K562 (cell line): ENCODE data around the gene AP1G2. TPM values are rescaled to one million over a fixed set of nuclear protein-coding genes. Genes with fewer than 3 reads are reported as not detected.

Source experiments
- ATAC-seq: fragments of 200-7000 bp; cut with Tn5 transposase; 3 replicates; pipeline ENCODE4 v1.9.1; 2020; ENCODE audit warnings: moderate library complexity
- BruUV-seq: library from RNA; stranded (reverse); fragments of 400-500 nt; replicated peaks from 2 replicates; lab custom pipeline; 2021; lab: Mats Ljungman, UMichigan
- CTCF ChIA-PET: fragments of 300-600 bp; formaldehyde crosslinking; extraction: SDS; loops from one replicate; lab custom pipeline; 2021; ENCODE audit warnings: low intra/inter-chr PET ratio; lab: Yijun Ruan, JAX
- POLR2A ChIA-PET: fragments of 300-600, 350-650 bp; sonication (Branson Sonifier 250); formaldehyde crosslinking; extraction: SDS; loops from one replicate; lab custom pipeline; 2021; ENCODE audit warnings: antibody characterized with exemption, inconsistent platforms; lab: Yijun Ruan, JAX
- DNase-seq, 4 experiments: peaks; one replicate each; pipeline versions ENCODE4 v3.0.0 to v3.0.0-alpha.2; 2011 to 2018; ENCODE audit warnings: low spot score in 3 of 4, mixed read lengths in 3 of 4; ENCODE audit errors: extremely low read depth in 1 of 4
- FAIRE-seq: peaks from 2 replicates; lab custom pipeline; 2011; peaks lifted over from hg19 to GRCh38; lab: Jason Lieb, UNC
- H2AFZ ChIP-seq: 2 replicates; pipeline ENCODE4 v1.6.0; 2011; ENCODE audit warnings: low read depth, low read length, control low read depth, inconsistent platforms
- H3K27ac ChIP-seq: fragments of 200-600 bp; 3 replicates; pipeline ENCODE4 v1.8.0; 2011; ENCODE audit warnings: low read depth, mild to moderate bottlenecking, control low read depth, inconsistent platforms, low read length, moderate library complexity, mixed read lengths; ENCODE audit errors: extremely low read depth
- H3K27me3 ChIP-seq, 2 experiments: fragments of 300-600 bp in 1 of 2; 2 replicates in 1 of 2; 3 replicates in 1 of 2; pipeline versions ENCODE4 v1.6.0 to v1.8.0; 2011; ENCODE audit warnings: inconsistent platforms in 2 of 2, low read length in 2 of 2, mild to moderate bottlenecking in 1 of 2, mixed read lengths in 1 of 2, moderate library complexity in 1 of 2; ENCODE audit not compliant: control insufficient read depth in 2 of 2, insufficient read depth in 2 of 2
- H3K36me3 ChIP-seq: fragments of 300-600 bp; 3 replicates; pipeline ENCODE4 v1.8.0; 2011; ENCODE audit warnings: mild to moderate bottlenecking, low read length, inconsistent platforms; ENCODE audit not compliant: control insufficient read depth, insufficient read depth
- H3K4me1 ChIP-seq, 2 experiments: fragments of 200-600 bp in 1 of 2; replicated peaks in 1 of 2; 2 replicates in 1 of 2; 3 replicates in 1 of 2; pipeline versions ENCODE4 v1.5.1 to v1.8.0; 2011; ENCODE audit warnings: inconsistent platforms in 2 of 2, low read length in 2 of 2, mild to moderate bottlenecking in 1 of 2, mixed read lengths in 1 of 2, moderate library complexity in 1 of 2; ENCODE audit not compliant: control insufficient read depth in 2 of 2, insufficient read depth in 2 of 2
- H3K4me2 ChIP-seq: 2 replicates; pipeline ENCODE4 v1.6.1; 2011; ENCODE audit warnings: low read length, control low read depth, inconsistent platforms, mixed read lengths; ENCODE audit not compliant: insufficient read depth
- H3K4me3 ChIP-seq: fragments of 200-600 bp; sonication (generic), shearing (Covaris generic); 2 replicates; pipeline ENCODE4 v1.5.1; 2016; ENCODE audit warnings: control low read depth, inconsistent platforms
- H3K79me2 ChIP-seq: fragments of 200-600 bp; 3 replicates; pipeline ENCODE4 v1.8.0; 2011; ENCODE audit warnings: low read length, inconsistent platforms; ENCODE audit not compliant: control insufficient read depth, insufficient read depth
- H3K9ac ChIP-seq, 2 experiments: 2 replicates each; pipeline versions ENCODE4 v1.6.0 to v1.6.1; 2011; ENCODE audit warnings: low read depth in 2 of 2, low read length in 2 of 2, control low read depth in 1 of 2, inconsistent platforms in 1 of 2, mild to moderate bottlenecking in 1 of 2, mixed read lengths in 1 of 2; ENCODE audit not compliant: insufficient read depth in 1 of 2
- H3K9me1 ChIP-seq: one replicate; pipeline ENCODE4 v1.6.0; 2011; ENCODE audit warnings: inconsistent platforms, mild to moderate bottlenecking, low read length, moderate library complexity; ENCODE audit not compliant: control insufficient read depth, insufficient read depth
- H3K9me3 ChIP-seq: replicated peaks from 2 replicates; pipeline ENCODE4 v1.5.1; 2011; ENCODE audit warnings: low read depth, low read length, inconsistent platforms; ENCODE audit not compliant: control insufficient read depth, insufficient read depth
- H4K20me1 ChIP-seq: replicated peaks from 2 replicates; pipeline ENCODE4 v1.6.1; 2011; ENCODE audit warnings: low read length, inconsistent platforms, mixed read lengths; ENCODE audit not compliant: control insufficient read depth, insufficient read depth
- BCLAF1 ChIP-seq, 2 experiments: fragments of 450-650 bp in 1 of 2; IDR thresholded peaks; 2 replicates each; pipeline ENCODE4 v1.6.1; 2011 to 2017; ENCODE audit warnings: low read depth in 2 of 2, antibody characterized with exemption in 1 of 2, borderline replicate concordance in 1 of 2, low read length in 1 of 2, mild to moderate bottlenecking in 1 of 2, mixed read lengths in 1 of 2; ENCODE audit not compliant: control insufficient read depth in 1 of 2
- BCOR ChIP-seq: fragments of 450-650 bp; IDR thresholded peaks from 2 replicates; pipeline ENCODE4 v1.6.1; 2016
- MAFK ChIP-seq: IDR thresholded peaks from 2 replicates; pipeline ENCODE4 v1.6.1; 2011; ENCODE audit warnings: low read length, improper control_type of control experiment
- ZNF766 ChIP-seq: fragments of 200-800 bp; sonication (Bioruptor generic); conservative IDR thresholded peaks from 2 replicates; pipeline ENCODE4 v1.6.1; 2016; ENCODE audit warnings: missing genetic modification characterization, missing compliant biosample characterization
- WGBS: fragments of 100-300 bp; shearing (Covaris generic); methylation state at CpG from one replicate; pipeline ENCODE4 v1.1.6; 2016; ENCODE audit warnings: low coverage, mixed read lengths; ENCODE audit not compliant: insufficient coverage; ENCODE audit errors: missing lambda C conversion rate; 5-methylcytosine and 5-hydroxymethylcytosine counted together
- in situ Hi-C: fragments of 300-500 bp; cut with MboI; formaldehyde crosslinking; loops from 4 replicates; pipeline ENCODE4 v1.15.0; 2018; ENCODE audit warnings: inconsistent platforms, mixed read lengths
- intact Hi-C: fragments of 100-400 bp; cut with micrococcal nuclease; formaldehyde crosslinking; loops from 2 replicates; pipeline ENCODE4 v1.14.2; 2022
- polyA plus RNA-seq, 8 experiments: library from polyadenylated mRNA; depleted of rRNA in 4 of 8; stranded (reverse) in 5 of 8; unstranded in 3 of 8; fragments of >200 nt; fragmentation: Nextera tagmentation in 2 of 8; fragmentation: Illumina TruSeq in 1 of 8; extraction: Ambion mirVana in 2 of 8; extraction: Trizol in 1 of 8; gene quantifications; 2 replicates each; pipeline versions ENCODE4 v1.2.1 to v1.2.3, GENCODE V29; 2011 to 2014; ENCODE audit warnings: inconsistent platforms in 1 of 8, missing spikeins in 1 of 8
- total RNA-seq, 7 experiments: library from RNA; depleted of rRNA in 6 of 7; stranded (reverse); fragments of >200 nt in 6 of 7; fragmentation: Illumina TruSeq in 2 of 7; extraction: Trizol in 2 of 7; gene quantifications; 2 replicates each; pipeline versions ENCODE4 v1.2.1 to v1.2.3, GENCODE V29; 2011 to 2021; ENCODE audit warnings: low replicate concordance in 1 of 7

The AP1G2 gene
- total and polyA plus RNA-seq, 9 of the 15 experiments (the other 6 are each of a cell fraction or from before 2014, with no cell fraction given), result 19.1 to 83.5 (median 33.3) TPM

GRCh38 chr14:23535943-23536342 is 31.6 kb downstream of the AP1G2 start:
- no peak for TF ChIP-seq BCOR
- no peak for TF ChIP-seq BCLAF1 (IDR thresholded peaks at IDR 0.05; ENCODE audit: borderline replicate concordance in 1 of 2, control insufficient read depth in 1 of 2, low read depth in 2 of 2, low read length in 1 of 2)
- TF ChIP-seq MAFK, result no peak
- no peak for TF ChIP-seq ZNF766 (CRISPR knock-in tag)
- Histone ChIP-seq H3K4me1 (no peaks in the 10 kb centered on the region; a peak in 1 of 5 replicates), H3K4me3 (no peak overlapping the region), H3K9me1 (no peaks in the 10 kb centered on the region), H3K4me2 (no peak overlapping the region), H3K27ac (no peak overlapping the region), H3K36me3 (no peaks in the 10 kb centered on the region), H4K20me1 (no peaks in the 10 kb centered on the region), H2AFZ (no peak overlapping the region), H3K27me3 (peaks cover 0 to 26% of the 10 kb centered on the region in 2 experiments; a peak in 3 of 5 replicates), H3K9me3 (no peaks in the 10 kb centered on the region), H3K9ac (no peak overlapping the region), H3K79me2 (no peaks in the 10 kb centered on the region)
- BruUV-seq, result no TSS peak
- CTCF ChIA-PET, result interaction anchor here (0.7 kb wide), 1 partner anchor 199 kb away, joined by 4 read pairs; no protein-coding TSS in a partner anchor
- intact Hi-C loops, result no loop called here
- no peak for ATAC-seq
- FAIRE-seq, result no peak
- 4% methylated on average over 4 of the region's 4 CpGs for WGBS
- POLR2A ChIA-PET, result no interaction called here
- no peak for DNase-seq
- in situ Hi-C loops, result no loop called here
